Measurements from ENCODE around the gene SPTLC3.

DNA sequence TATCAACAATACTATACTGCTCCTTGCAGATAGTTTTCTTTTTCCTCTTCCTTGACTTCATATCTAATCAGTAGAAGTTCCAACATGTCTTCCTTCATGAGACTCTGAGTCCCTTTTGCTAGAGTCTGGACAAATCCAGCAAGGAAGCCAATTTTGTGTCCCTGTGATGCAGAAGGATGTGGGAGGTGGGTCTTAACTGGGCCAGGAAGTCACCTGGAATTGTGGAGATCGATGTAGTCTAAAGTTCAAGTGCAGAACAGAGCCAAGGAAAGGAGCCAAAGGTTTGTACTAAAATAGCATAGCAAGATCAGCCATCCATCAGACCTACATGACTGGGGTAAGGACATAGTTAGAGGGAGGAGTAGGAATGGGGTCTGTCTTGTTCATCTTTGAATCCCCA, 37.6 kb downstream of the SPTLC3 start:
- TF ChIP-seq, protein P1, sequence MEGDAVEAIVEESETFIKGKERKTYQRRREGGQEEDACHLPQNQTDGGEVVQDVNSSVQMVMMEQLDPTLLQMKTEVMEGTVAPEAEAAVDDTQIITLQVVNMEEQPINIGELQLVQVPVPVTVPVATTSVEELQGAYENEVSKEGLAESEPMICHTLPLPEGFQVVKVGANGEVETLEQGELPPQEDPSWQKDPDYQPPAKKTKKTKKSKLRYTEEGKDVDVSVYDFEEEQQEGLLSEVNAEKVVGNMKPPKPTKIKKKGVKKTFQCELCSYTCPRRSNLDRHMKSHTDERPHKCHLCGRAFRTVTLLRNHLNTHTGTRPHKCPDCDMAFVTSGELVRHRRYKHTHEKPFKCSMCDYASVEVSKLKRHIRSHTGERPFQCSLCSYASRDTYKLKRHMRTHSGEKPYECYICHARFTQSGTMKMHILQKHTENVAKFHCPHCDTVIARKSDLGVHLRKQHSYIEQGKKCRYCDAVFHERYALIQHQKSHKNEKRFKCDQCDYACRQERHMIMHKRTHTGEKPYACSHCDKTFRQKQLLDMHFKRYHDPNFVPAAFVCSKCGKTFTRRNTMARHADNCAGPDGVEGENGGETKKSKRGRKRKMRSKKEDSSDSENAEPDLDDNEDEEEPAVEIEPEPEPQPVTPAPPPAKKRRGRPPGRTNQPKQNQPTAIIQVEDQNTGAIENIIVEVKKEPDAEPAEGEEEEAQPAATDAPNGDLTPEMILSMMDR (IDR thresholded peaks at IDR 0.05) = no peak
- no peak for TF ChIP-seq POLR2A (IDR thresholded peaks at IDR 0.05)

All from lower leg skin (tissue), 3 donors.